H1 (cell line): ENCODE measurements around the gene ENO4. TPM values are rescaled to one million over a fixed set of nuclear protein-coding genes. Genes with fewer than 3 reads are reported as not detected.

Experiments used
- BCL11A ChIP-seq, 2 experiments: IDR thresholded peaks; one replicate each; pipeline ENCODE4 v1.6.1; 2011; ENCODE audit warnings: low read depth in 2 of 2, low read length in 2 of 2, mild to moderate bottlenecking in 2 of 2
- BRCA1 ChIP-seq: IDR thresholded peaks from 2 replicates; pipeline ENCODE4 v1.6.1; 2012; ENCODE audit warnings: low read depth, low read length, improper control_type of control experiment
- CEBPB ChIP-seq: IDR thresholded peaks from 2 replicates; pipeline ENCODE4 v1.6.1; 2012; ENCODE audit warnings: low read depth, low read length
- CHD7 ChIP-seq: fragments of 300-600 bp; sonication (generic); IDR thresholded peaks from 2 replicates; pipeline ENCODE4 v1.7.1; 2012; ENCODE audit warnings: low read length, moderate library complexity, mild to moderate bottlenecking, inconsistent platforms; ENCODE audit not compliant: insufficient replicate concordance
- EGR1 ChIP-seq: IDR thresholded peaks from 2 replicates; pipeline ENCODE4 v1.6.1; 2011; ENCODE audit warnings: low read depth, low read length, borderline replicate concordance
- FOSL1 ChIP-seq: IDR thresholded peaks from 2 replicates; pipeline ENCODE4 v1.6.1; 2011; ENCODE audit warnings: mild to moderate bottlenecking, low read depth, low read length, moderate library complexity; ENCODE audit not compliant: insufficient read depth
- KDM1A ChIP-seq: fragments of 200-600, 300-600 bp; sonication (generic); IDR thresholded peaks from 2 replicates; pipeline ENCODE4 v1.7.1; 2016; ENCODE audit warnings: mild to moderate bottlenecking, low read length, borderline replicate concordance
- KDM5A ChIP-seq: fragments of 200-600 bp; IDR thresholded peaks from 2 replicates; pipeline ENCODE4 v1.7.1; 2012; ENCODE audit warnings: mild to moderate bottlenecking, low read length, inconsistent platforms, mixed read lengths
- NRF1 ChIP-seq: IDR thresholded peaks from 2 replicates; pipeline ENCODE4 v1.6.1; 2011; ENCODE audit warnings: mild to moderate bottlenecking, low read depth, low read length, improper control_type of control experiment
- POLR2A ChIP-seq, 2 experiments: IDR thresholded peaks; 1 replicate in 1 of 2; 2 replicates in 1 of 2; pipeline ENCODE4 v1.6.1; 2011; ENCODE audit warnings: low read depth in 2 of 2, low read length in 2 of 2, mild to moderate bottlenecking in 2 of 2; ENCODE audit errors: control extremely low read depth in 1 of 2
- SIN3A ChIP-seq, 2 experiments: IDR thresholded peaks in 1 of 2; conservative IDR thresholded peaks in 1 of 2; 2 replicates each; pipeline ENCODE4 v1.6.1; 2011 to 2012; ENCODE audit warnings: low read length in 2 of 2, improper control_type of control experiment in 1 of 2, low read depth in 1 of 2, mild to moderate bottlenecking in 1 of 2
- SIX5 ChIP-seq: IDR thresholded peaks from 2 replicates; pipeline ENCODE4 v1.6.1; 2011; ENCODE audit warnings: mild to moderate bottlenecking, low read depth, low read length
- TCF12 ChIP-seq: IDR thresholded peaks from 2 replicates; pipeline ENCODE4 v1.6.1; 2011; ENCODE audit warnings: low read depth, mild to moderate bottlenecking, low read length
- ZNF274 ChIP-seq: IDR thresholded peaks from 2 replicates; pipeline ENCODE4 v1.7.0; 2012; ENCODE audit warnings: low read length, borderline replicate concordance; ENCODE audit errors: extremely low read depth
- polyA plus RNA-seq, 7 experiments: library from polyadenylated mRNA; depleted of rRNA in 3 of 7; stranded (reverse) in 5 of 7; unstranded in 2 of 7; fragments of >200 nt in 5 of 7; fragments of 200-250 nt in 2 of 7; gene quantifications; 1 replicate in 5 of 7; 2 replicates in 1 of 7; 4 replicates in 1 of 7; pipeline versions ENCODE4 v1.2.1 to v1.2.3, GENCODE V29; 2011 to 2013; ENCODE audit warnings: missing spikeins in 2 of 7, mixed read lengths in 2 of 7
- total RNA-seq: library from RNA; stranded (reverse); fragmentation: NEBNext Ultra II Directional; extraction: Animal tissue kit (Norgen Biotek cat#: 25700); gene quantifications from 2 replicates; pipeline ENCODE4 v1.2.1, GENCODE V29; 2021

Gene ENO4
- total and polyA plus RNA-seq, 2 of the 8 experiments (the other 6 are each of a cell fraction or from before 2014, with no cell fraction given): 0.77 TPM; not detected in 1

DNA sequence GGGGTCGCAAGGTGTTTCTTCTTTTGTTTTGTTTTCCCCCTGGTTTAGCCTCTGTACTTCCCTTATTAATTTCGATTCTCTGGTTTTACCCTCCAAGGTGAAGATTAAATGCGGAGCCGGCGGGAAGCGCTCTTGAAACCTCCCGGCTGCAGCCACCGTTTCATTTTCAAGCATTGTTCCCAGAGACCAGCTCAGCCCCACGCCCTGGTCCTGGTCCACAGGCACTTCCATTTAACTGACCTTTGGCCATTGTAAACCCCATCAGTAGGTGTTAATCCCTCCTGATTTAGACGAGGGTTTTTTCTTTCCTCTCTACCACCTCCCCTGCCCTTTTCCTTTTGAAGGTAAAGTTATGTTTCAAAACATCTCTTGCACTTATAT, 39.2 kb upstream of the ENO4 start (continued):
- TF ChIP-seq CHD7 (no peak), KDM5A (no peak), POLR2A (IDR thresholded peaks at IDR 0.05; ENCODE audit: control extremely low read depth in 1 of 2, low read depth in 2 of 2, low read length in 2 of 2) (no peak), BRCA1 (no peak), NRF1 (no peak), BCL11A (IDR thresholded peaks at IDR 0.05; ENCODE audit: low read depth in 2 of 2, low read length in 2 of 2) (no peak), TCF12 (no peak), FOSL1 (no peak), SIX5 (no peak), EGR1 (no peak), CEBPB (no peak), KDM1A (no peak), SIN3A (conservative IDR thresholded peaks at IDR 0.05 in 1 of 2, IDR thresholded peaks at IDR 0.05 in 1 of 2; ENCODE audit: low read depth in 1 of 2, low read length in 2 of 2) (no peak), ZNF274 (no peak)
